GM06990 (cell line): ENCODE data around the gene STEAP1B.

Experiments
- DNase-seq: peaks from one replicate; pipeline ENCODE4 v3.0.0-alpha.2; 2011; ENCODE audit not compliant: insufficient read length; ENCODE audit errors: extremely low read depth
- H3K27me3 ChIP-seq: replicated peaks from 2 replicates; pipeline ENCODE4 v1.6.0; 2011; ENCODE audit warnings: low read length; ENCODE audit not compliant: control insufficient read depth, insufficient read depth
- H3K36me3 ChIP-seq: 2 replicates; pipeline ENCODE4 v1.5.1; 2011; ENCODE audit warnings: low read length; ENCODE audit not compliant: control insufficient read depth, insufficient read depth
- H3K4me3 ChIP-seq: replicated peaks from 2 replicates; pipeline ENCODE4 v1.5.1; 2011; ENCODE audit warnings: low read depth, mild to moderate bottlenecking, control low read depth, low read length
- TF ChIP-seq, protein P1 (sequence below): IDR thresholded peaks from 2 replicates; pipeline ENCODE4 v1.5.1; 2011; ENCODE audit warnings: low read length, control low read depth, mild to moderate bottlenecking, inconsistent platforms; ENCODE audit not compliant: insufficient read depth, poor library complexity, severe bottlenecking

Gene STEAP1B

DNA sequence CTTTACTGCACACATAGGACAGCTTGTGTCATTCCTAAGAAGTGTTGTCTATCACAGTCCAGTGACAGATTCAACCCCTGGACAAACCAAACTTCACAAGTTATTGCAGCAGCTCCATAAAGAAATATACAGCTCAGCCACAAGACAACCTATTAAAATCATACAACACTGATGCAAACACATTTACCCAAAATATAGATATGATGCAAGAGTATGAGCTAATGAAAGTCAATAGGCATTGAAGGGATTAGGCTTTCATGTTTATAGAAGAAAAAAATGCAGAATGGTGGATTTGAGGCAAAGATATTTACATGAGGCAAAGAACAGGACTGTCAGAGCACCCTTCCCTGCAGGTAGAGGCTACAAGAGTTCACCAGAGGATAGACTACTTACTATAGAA is 128.1 kb downstream of the STEAP1B start:
- Histone ChIP-seq H3K36me3 (no peaks in the 10 kb centered on the region), H3K4me3 (no peak overlapping the region), H3K27me3 (no peaks in the 10 kb centered on the region)
- no peak for DNase-seq
- TF ChIP-seq, protein P1, sequence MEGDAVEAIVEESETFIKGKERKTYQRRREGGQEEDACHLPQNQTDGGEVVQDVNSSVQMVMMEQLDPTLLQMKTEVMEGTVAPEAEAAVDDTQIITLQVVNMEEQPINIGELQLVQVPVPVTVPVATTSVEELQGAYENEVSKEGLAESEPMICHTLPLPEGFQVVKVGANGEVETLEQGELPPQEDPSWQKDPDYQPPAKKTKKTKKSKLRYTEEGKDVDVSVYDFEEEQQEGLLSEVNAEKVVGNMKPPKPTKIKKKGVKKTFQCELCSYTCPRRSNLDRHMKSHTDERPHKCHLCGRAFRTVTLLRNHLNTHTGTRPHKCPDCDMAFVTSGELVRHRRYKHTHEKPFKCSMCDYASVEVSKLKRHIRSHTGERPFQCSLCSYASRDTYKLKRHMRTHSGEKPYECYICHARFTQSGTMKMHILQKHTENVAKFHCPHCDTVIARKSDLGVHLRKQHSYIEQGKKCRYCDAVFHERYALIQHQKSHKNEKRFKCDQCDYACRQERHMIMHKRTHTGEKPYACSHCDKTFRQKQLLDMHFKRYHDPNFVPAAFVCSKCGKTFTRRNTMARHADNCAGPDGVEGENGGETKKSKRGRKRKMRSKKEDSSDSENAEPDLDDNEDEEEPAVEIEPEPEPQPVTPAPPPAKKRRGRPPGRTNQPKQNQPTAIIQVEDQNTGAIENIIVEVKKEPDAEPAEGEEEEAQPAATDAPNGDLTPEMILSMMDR = no peak
